HepG2 (cell line): Measurements from ENCODE around the gene ZNF740. TPM values are rescaled to one million over a fixed set of nuclear protein-coding genes. Genes with fewer than 3 reads are reported as not detected.
A peak's percentile ranks its signal among the peaks of the same experiment; 100 is the strongest.

ENCODE experiments used
- AKAP8 ChIP-seq: sonication (generic); formaldehyde crosslinking; IDR thresholded peaks from 2 replicates; pipeline ENCODE4 v1.5.1; 2020; ENCODE audit warnings: mild to moderate bottlenecking, missing genetic modification reagents
- NRL ChIP-seq: sonication (generic); formaldehyde crosslinking; IDR thresholded peaks from 2 replicates; pipeline ENCODE4 v1.5.0; 2020; ENCODE audit warnings: missing genetic modification reagents, mild to moderate bottlenecking, moderate library complexity, borderline replicate concordance
- YEATS2 ChIP-seq: sonication (generic); formaldehyde crosslinking; IDR thresholded peaks from 2 replicates; pipeline ENCODE4 v1.4.0; 2020; ENCODE audit warnings: missing genetic modification reagents, borderline replicate concordance
- ZNF224 ChIP-seq: sonication (generic); formaldehyde crosslinking; IDR thresholded peaks from 2 replicates; pipeline ENCODE4 v1.5.0; 2020; ENCODE audit warnings: mild to moderate bottlenecking, missing genetic modification reagents
- ZNF292 ChIP-seq: sonication (generic); formaldehyde crosslinking; IDR thresholded peaks from 2 replicates; pipeline ENCODE4 v1.8.1; 2022; ENCODE audit warnings: mild to moderate bottlenecking, low read depth, missing genetic modification reagents, borderline replicate concordance
- ZNF34 ChIP-seq: sonication (generic); formaldehyde crosslinking; IDR thresholded peaks from 2 replicates; pipeline ENCODE4 v1.4.0; 2020; ENCODE audit warnings: mild to moderate bottlenecking, missing genetic modification reagents, borderline replicate concordance
- ZNF546 ChIP-seq: sonication (generic); formaldehyde crosslinking; conservative IDR thresholded peaks from 2 replicates; pipeline ENCODE4 v1.8.1; 2023; ENCODE audit warnings: mild to moderate bottlenecking, missing genetic modification reagents
- ZNF749 ChIP-seq: sonication (generic); formaldehyde crosslinking; IDR thresholded peaks from 2 replicates; pipeline ENCODE4 v1.8.0; 2022; ENCODE audit warnings: mild to moderate bottlenecking, missing genetic modification reagents, moderate library complexity, borderline replicate concordance
- polyA plus RNA-seq, 8 experiments: library from polyadenylated mRNA; depleted of rRNA in 3 of 8; stranded (reverse) in 7 of 8; unstranded in 1 of 8; fragments of >200 nt; fragmentation: Illumina TruSeq in 4 of 8; extraction: Trizol in 4 of 8; gene quantifications; 2 replicates each; pipeline versions ENCODE4 v1.2.1 to v1.2.3, GENCODE V29; 2011 to 2016; ENCODE audit warnings: low read depth in 4 of 8, missing spikeins in 1 of 8, mixed read lengths in 1 of 8; ENCODE audit not compliant: insufficient read depth in 1 of 8
- total RNA-seq, 5 experiments: library from RNA; depleted of rRNA; stranded (reverse); fragments of >200 nt; fragmentation: Illumina TruSeq; extraction: Trizol; gene quantifications; 2 replicates each; pipeline ENCODE4 v1.2.3, GENCODE V29; 2016; ENCODE audit warnings: low read depth in 1 of 5
- TF ChIP-seq, protein P1 (sequence below): sonication (generic); formaldehyde crosslinking; IDR thresholded peaks from 2 replicates; pipeline ENCODE4 v1.4.0; 2020; ENCODE audit warnings: missing genetic modification reagents
- TF ChIP-seq, protein P2 (sequence below): IDR thresholded peaks from 2 replicates; pipeline ENCODE4 v1.6.1; 2012; ENCODE audit warnings: low read length, improper control_type of control experiment
- TF ChIP-seq, protein P3 (sequence below): IDR thresholded peaks from 2 replicates; pipeline ENCODE4 v1.6.1; 2016
- TF ChIP-seq, protein P4 (sequence below): fragments of 450-650 bp; IDR thresholded peaks from 2 replicates; pipeline ENCODE4 v1.6.1; 2017; ENCODE audit warnings: mild to moderate bottlenecking

ZNF740 gene
- total and polyA plus RNA-seq, 2 of the 13 experiments (the other 11 are each of a cell fraction or from before 2014, with no cell fraction given) = 16.9 to 19.0 TPM

DNA sequence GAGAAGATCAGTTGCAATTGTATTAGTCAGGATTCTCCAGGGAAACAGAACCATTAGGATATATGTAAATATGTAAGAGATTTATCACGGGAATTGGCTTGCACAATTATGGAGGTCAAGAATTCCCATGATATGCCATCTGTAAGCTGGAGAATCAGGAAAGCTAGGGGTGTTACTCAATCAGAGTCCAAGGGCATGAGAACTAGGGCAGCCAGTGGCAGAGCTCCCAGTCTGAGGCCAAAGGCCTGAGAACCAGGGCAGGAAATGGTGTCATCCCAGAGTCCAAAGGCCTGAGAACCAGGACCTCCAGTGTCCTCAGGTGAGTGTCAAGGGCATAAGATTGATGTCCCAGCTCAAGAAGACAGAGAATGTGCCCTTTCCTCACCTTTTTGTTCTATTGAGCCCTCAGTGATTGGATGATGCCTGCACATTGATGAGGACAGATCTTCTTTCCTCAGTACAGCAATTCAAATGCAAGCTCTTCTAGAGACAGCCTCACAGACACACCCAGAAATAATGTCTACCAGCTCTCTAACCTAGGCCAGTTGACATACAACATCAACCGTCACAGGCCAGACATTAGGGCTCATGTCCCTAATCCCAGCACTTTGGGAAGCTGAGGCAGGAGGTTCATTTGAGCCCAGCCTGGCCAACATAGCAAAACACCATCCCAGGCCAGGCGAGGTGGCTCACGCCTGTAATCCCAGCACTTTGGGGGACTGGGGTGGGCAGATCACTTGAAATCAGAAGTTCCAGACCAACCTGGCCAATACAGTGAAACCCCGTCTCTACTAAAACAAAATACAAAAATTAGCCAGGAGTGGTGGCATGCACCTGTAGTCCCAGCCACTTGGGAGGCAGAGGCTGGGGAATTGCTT, 34.9 kb upstream of the ZNF740 start (continued):
- TF ChIP-seq ZNF224 (CRISPR knock-in tag) (no peak), YEATS2 (CRISPR knock-in tag) (no peak; the same call in 1 of the 2 replicates), NRL (no peak), ZNF749 (CRISPR knock-in tag) (no peak), ZNF292 (CRISPR knock-in tag) (no peak), ZNF34 (CRISPR knock-in tag) (no peak), AKAP8 (CRISPR knock-in tag) (no peak), ZNF546 (no peak)
- TF ChIP-seq, protein P1, sequence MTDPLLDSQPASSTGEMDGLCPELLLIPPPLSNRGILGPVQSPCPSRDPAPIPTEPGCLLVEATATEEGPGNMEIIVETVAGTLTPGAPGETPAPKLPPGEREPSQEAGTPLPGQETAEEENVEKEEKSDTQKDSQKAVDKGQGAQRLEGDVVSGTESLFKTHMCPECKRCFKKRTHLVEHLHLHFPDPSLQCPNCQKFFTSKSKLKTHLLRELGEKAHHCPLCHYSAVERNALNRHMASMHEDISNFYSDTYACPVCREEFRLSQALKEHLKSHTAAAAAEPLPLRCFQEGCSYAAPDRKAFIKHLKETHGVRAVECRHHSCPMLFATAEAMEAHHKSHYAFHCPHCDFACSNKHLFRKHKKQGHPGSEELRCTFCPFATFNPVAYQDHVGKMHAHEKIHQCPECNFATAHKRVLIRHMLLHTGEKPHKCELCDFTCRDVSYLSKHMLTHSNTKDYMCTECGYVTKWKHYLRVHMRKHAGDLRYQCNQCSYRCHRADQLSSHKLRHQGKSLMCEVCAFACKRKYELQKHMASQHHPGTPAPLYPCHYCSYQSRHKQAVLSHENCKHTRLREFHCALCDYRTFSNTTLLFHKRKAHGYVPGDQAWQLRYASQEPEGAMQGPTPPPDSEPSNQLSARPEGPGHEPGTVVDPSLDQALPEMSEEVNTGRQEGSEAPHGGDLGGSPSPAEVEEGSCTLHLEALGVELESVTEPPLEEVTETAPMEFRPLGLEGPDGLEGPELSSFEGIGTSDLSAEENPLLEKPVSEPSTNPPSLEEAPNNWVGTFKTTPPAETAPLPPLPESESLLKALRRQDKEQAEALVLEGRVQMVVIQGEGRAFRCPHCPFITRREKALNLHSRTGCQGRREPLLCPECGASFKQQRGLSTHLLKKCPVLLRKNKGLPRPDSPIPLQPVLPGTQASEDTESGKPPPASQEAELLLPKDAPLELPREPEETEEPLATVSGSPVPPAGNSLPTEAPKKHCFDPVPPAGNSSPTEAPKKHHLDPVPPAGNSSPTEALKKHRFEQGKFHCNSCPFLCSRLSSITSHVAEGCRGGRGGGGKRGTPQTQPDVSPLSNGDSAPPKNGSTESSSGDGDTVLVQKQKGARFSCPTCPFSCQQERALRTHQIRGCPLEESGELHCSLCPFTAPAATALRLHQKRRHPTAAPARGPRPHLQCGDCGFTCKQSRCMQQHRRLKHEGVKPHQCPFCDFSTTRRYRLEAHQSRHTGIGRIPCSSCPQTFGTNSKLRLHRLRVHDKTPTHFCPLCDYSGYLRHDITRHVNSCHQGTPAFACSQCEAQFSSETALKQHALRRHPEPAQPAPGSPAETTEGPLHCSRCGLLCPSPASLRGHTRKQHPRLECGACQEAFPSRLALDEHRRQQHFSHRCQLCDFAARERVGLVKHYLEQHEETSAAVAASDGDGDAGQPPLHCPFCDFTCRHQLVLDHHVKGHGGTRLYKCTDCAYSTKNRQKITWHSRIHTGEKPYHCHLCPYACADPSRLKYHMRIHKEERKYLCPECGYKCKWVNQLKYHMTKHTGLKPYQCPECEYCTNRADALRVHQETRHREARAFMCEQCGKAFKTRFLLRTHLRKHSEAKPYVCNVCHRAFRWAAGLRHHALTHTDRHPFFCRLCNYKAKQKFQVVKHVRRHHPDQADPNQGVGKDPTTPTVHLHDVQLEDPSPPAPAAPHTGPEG = no peak
- TF ChIP-seq, protein P2, sequence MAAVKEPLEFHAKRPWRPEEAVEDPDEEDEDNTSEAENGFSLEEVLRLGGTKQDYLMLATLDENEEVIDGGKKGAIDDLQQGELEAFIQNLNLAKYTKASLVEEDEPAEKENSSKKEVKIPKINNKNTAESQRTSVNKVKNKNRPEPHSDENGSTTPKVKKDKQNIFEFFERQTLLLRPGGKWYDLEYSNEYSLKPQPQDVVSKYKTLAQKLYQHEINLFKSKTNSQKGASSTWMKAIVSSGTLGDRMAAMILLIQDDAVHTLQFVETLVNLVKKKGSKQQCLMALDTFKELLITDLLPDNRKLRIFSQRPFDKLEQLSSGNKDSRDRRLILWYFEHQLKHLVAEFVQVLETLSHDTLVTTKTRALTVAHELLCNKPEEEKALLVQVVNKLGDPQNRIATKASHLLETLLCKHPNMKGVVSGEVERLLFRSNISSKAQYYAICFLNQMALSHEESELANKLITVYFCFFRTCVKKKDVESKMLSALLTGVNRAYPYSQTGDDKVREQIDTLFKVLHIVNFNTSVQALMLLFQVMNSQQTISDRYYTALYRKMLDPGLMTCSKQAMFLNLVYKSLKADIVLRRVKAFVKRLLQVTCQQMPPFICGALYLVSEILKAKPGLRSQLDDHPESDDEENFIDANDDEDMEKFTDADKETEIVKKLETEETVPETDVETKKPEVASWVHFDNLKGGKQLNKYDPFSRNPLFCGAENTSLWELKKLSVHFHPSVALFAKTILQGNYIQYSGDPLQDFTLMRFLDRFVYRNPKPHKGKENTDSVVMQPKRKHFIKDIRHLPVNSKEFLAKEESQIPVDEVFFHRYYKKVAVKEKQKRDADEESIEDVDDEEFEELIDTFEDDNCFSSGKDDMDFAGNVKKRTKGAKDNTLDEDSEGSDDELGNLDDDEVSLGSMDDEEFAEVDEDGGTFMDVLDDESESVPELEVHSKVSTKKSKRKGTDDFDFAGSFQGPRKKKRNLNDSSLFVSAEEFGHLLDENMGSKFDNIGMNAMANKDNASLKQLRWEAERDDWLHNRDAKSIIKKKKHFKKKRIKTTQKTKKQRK = no peak
- TF ChIP-seq, protein P3, sequence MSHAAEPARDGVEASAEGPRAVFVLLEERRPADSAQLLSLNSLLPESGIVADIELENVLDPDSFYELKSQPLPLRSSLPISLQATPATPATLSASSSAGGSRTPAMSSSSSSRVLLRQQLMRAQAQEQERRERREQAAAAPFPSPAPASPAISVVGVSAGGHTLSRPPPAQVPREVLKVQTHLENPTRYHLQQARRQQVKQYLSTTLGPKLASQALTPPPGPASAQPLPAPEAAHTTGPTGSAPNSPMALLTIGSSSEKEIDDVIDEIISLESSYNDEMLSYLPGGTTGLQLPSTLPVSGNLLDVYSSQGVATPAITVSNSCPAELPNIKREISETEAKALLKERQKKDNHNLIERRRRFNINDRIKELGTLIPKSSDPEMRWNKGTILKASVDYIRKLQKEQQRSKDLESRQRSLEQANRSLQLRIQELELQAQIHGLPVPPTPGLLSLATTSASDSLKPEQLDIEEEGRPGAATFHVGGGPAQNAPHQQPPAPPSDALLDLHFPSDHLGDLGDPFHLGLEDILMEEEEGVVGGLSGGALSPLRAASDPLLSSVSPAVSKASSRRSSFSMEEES (CRISPR knock-in tag) = 0 out of 2 replicates have a peak, but pooled peaks have one; percentile 57
- TF ChIP-seq, protein P4, sequence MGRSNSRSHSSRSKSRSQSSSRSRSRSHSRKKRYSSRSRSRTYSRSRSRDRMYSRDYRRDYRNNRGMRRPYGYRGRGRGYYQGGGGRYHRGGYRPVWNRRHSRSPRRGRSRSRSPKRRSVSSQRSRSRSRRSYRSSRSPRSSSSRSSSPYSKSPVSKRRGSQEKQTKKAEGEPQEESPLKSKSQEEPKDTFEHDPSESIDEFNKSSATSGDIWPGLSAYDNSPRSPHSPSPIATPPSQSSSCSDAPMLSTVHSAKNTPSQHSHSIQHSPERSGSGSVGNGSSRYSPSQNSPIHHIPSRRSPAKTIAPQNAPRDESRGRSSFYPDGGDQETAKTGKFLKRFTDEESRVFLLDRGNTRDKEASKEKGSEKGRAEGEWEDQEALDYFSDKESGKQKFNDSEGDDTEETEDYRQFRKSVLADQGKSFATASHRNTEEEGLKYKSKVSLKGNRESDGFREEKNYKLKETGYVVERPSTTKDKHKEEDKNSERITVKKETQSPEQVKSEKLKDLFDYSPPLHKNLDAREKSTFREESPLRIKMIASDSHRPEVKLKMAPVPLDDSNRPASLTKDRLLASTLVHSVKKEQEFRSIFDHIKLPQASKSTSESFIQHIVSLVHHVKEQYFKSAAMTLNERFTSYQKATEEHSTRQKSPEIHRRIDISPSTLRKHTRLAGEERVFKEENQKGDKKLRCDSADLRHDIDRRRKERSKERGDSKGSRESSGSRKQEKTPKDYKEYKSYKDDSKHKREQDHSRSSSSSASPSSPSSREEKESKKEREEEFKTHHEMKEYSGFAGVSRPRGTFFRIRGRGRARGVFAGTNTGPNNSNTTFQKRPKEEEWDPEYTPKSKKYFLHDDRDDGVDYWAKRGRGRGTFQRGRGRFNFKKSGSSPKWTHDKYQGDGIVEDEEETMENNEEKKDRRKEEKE = no peak
